MM.1S (cell line): ENCODE measurements around the gene PILRB.
"Not testable (repeated sequence)": the region's sequence is repeated elsewhere in the genome, so short reads cannot be mapped to it uniquely, and the experiment has no call there.

Source experiments
- EZH2 ChIP-seq: fragments of 300-600 bp; sonication (generic); optimal IDR thresholded peaks from 2 replicates; pipeline ENCODE3; 2017; ENCODE audit warnings: low read depth, mild to moderate bottlenecking, antibody characterized with exemption, low read length, mixed read lengths
- TF ChIP-seq, protein P1 (sequence below): fragments of 300-600 bp; sonication (generic); IDR thresholded peaks from 2 replicates; pipeline ENCODE4 v1.5.1; 2016; ENCODE audit warnings: antibody characterized with exemption, low read length, mixed read lengths

GRCh38 chr7:100373870-100374598, 16.1 kb downstream of the PILRB start:
- TF ChIP-seq, protein P1, sequence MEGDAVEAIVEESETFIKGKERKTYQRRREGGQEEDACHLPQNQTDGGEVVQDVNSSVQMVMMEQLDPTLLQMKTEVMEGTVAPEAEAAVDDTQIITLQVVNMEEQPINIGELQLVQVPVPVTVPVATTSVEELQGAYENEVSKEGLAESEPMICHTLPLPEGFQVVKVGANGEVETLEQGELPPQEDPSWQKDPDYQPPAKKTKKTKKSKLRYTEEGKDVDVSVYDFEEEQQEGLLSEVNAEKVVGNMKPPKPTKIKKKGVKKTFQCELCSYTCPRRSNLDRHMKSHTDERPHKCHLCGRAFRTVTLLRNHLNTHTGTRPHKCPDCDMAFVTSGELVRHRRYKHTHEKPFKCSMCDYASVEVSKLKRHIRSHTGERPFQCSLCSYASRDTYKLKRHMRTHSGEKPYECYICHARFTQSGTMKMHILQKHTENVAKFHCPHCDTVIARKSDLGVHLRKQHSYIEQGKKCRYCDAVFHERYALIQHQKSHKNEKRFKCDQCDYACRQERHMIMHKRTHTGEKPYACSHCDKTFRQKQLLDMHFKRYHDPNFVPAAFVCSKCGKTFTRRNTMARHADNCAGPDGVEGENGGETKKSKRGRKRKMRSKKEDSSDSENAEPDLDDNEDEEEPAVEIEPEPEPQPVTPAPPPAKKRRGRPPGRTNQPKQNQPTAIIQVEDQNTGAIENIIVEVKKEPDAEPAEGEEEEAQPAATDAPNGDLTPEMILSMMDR: peak; percentile 22; the same call in 1 of the 2 replicates
- not testable (repeated sequence) for TF ChIP-seq EZH2
